GM19372 (cell line): Measurements from ENCODE around the gene CGREF1.

Source experiments
- ATAC-seq: cut with Tn5 transposase; IDR thresholded peaks from one replicate; pipeline ENCODE4 v1.9.1; 2021; ENCODE audit warnings: mild to moderate bottlenecking, low read depth, moderate library complexity; ENCODE audit not compliant: unreplicated experiment

The CGREF1 gene

GRCh38 chr2:27051902-27052645, 66.9 kb downstream of the CGREF1 start:
- ATAC-seq, result no peak

GRCh38 chr2:27050996-27051901, 67.7 kb downstream of the CGREF1 start, which contains the start of gene AGBL5:
TSS of gene AGBL5 (plus strand) at chr2:27051668. CDS start at chr2:27052959, 1,291 bp downstream.
- peak; percentile 52 for ATAC-seq
